NCI-H1417 treated with DMSO at 0.1 percent for 48 hours (cell line): ENCODE results near the gene EXO5.
A peak's percentile ranks its signal among the peaks of the same experiment; 100 is the strongest.
"Not testable (repeated sequence)": the region's sequence is repeated elsewhere in the genome, so short reads cannot be mapped to it uniquely, and the experiment has no call there.

ENCODE experiments used
- DNase-seq: peaks from one replicate; lab custom pipeline; 2025; lab: John Stamatoyannopoulos, UW

EXO5 gene, protein sequence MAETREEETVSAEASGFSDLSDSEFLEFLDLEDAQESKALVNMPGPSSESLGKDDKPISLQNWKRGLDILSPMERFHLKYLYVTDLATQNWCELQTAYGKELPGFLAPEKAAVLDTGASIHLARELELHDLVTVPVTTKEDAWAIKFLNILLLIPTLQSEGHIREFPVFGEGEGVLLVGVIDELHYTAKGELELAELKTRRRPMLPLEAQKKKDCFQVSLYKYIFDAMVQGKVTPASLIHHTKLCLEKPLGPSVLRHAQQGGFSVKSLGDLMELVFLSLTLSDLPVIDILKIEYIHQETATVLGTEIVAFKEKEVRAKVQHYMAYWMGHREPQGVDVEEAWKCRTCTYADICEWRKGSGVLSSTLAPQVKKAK

DNA sequence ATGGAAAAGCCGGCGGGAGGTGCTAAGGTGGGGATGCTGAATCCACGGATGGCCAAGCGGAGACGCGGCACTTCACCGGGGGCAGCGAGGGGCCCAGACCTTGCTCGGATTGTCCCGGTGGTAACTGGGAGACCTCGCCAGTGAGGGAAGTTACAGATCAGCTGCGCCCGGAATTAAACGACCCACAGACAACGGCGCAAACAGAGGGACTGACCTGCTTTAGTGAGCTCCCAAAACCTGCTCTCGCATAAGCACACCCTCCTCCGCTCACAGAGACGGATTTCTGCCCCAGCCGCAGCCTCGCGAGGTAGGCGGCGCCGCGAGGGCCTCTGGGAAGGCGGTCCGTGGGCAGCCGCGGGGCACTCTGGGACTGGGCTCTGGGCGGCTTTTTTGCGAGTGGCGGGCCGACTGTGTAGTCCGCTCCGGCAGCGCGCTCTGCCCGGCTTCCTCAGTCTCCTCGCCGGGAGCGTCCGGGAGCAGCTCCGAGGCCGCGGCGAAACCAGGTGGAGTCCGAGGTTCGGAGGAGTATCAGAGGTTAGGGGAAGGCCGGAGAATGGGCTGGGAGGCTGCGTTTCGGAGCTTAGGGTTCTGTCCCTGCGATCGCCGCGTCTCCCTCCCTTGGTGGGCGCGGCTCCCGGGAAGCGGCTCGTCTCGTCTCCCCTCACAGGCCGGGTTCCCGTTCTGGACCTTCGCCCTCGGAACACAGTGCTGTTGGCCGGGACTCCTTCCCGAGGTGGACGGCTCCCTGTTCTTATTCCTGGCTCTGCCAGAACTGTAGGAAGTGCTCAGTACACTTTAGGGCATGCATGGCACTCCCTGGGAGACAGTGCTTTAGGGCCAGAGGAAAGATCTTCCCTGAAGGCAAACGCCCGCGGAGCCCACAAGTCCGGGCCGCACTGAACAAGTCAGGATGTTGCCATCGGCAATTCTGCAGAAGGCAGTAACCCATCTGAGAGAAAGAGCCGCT, at the start of gene EXO5:
TSS of gene EXO5 (plus strand) at position 393 of the 967 bp plus-strand sequence. CDS start 5,778 bp downstream, outside the sequence.
- peak; percentile 30 for DNase-seq

DNA sequence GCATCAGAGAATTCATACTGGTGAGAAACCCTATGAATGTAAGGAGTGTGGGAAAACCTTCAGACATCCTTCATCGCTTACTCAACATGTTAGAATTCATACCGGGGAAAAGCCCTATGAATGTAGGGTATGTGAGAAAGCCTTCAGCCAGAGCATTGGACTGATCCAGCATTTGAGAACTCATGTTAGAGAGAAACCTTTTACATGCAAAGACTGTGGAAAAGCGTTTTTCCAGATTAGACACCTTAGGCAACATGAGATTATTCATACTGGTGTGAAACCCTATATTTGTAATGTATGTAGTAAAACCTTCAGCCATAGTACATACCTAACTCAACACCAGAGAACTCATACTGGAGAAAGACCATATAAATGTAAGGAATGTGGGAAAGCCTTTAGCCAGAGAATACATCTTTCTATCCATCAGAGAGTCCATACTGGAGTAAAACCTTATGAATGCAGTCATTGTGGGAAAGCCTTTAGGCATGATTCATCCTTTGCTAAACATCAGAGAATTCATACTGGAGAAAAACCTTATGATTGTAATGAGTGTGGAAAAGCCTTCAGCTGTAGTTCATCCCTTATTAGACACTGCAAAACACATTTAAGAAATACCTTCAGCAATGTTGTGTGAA, 45.5 kb upstream of the EXO5 start:
- DNase-seq: no peak

DNA sequence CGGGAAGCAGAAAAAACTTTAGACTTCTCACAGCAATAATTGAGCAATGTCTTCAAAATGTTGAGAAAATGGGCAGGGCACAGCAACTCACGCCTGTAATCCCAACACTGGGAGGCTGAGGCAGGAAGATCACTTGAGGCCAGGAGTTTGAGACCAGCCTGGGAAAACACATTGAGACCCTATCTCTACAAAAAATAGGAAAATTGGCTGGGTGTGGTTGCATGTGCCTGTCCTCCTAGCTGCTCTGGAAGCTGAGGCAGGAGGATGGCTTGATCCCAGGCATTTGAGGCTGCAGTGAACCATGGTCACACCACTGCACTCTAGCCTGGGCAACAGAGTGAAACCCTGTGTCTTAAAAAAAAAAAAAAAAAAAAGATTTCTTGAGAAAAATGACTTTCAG, 39.2 kb upstream of the EXO5 start:
- no peak for DNase-seq

DNA sequence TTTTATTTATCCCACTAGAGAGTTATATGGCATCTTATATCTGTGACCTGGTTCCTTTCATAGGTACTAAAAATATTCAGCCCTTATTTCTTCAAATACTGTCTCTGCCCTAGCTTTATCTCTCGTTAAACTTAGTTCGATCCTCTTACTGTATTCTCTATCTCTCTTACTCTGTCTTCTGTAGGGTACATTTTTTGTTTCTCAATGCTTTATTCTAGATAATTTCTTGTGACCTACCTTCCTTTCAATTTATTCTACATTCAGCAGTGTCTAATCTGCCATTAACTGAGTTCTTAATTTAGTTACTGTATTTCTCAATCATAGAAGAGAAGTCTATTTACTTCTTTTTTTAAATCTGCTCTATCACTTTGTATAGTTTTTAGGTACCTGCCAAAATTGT, 33.3 kb upstream of the EXO5 start:
- no peak for DNase-seq

DNA sequence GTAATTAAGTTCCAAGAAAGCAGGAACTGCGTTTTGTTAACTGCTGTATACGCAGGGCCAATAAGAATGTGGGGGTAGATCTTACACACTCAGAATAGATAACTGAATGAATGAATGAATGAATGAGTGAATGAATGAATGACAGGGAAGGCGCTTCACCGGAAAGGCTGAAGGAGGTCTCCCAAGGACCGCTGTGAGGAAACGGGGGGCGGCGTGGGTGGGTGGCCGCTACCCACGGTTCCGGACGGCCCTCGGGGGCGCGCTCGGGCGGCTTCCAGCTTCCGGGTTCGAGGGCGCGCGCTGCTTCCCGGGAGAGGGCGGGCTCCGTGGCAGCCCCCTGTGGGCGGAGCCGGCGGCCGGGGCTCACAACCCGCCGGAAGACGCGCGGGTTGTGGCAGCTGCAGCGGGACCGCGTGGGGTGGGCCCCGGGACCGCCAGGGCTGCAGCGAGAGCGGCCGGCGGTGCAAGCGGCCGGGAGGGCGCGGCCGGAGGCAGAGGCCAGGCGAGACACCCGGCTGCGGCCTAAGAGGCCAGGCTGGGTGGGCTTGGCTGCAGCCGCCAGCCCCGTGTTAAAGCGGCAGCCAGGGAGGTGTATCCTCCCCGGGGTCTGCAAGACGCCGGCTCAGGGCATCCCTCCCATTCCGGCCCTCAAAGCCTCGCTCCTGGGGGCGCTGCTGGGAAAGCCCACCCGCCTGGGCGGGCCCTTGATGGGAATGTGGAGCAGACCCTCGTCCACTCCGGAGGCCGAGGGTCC, 31.5 kb upstream of the EXO5 start, which contains the start of gene ZFP69:
TSS of gene ZFP69 (plus strand) at position 367 of the 754 bp plus-strand sequence. CDS start 2,072 bp downstream, outside the sequence.
- peak; percentile 13 for DNase-seq

DNA sequence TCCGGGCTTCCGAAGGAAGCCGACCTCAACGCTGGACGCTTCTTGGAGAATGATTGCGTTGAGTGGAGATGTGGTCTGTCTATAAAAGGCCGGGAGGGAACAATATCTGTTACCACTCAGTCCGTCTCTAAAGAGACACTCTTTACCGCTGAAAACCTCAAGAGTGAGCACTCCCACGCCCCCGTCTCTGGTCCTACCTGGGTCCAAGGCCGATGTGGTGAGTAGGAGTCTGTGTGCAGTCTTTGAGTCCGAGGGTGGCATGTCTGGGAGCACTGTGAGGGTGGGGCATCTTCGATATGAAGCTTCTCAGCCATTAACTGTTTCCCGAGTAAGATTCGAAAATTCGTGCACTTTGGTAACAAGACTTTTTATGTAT, 30.9 kb upstream of the EXO5 start:
- no peak for DNase-seq

DNA sequence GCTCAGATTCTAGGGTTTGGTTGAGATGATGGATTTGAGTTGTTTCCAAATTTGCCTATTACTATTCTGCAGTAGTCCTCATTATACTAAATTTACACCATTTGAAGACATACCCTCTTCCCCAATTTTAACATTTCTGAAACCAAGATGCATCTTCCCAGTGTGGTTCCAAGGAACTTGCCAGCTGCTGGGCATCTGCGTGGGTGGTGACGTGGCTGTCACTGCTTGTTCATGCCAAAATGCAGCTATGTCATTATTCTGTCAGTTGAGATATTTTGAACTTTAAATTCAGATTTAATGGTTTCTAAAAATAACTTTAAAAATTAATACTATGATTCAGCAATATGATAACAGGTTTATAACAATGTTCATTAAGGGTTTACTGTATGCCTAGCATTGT, 30.3 kb upstream of the EXO5 start:
- DNase-seq: no peak

DNA sequence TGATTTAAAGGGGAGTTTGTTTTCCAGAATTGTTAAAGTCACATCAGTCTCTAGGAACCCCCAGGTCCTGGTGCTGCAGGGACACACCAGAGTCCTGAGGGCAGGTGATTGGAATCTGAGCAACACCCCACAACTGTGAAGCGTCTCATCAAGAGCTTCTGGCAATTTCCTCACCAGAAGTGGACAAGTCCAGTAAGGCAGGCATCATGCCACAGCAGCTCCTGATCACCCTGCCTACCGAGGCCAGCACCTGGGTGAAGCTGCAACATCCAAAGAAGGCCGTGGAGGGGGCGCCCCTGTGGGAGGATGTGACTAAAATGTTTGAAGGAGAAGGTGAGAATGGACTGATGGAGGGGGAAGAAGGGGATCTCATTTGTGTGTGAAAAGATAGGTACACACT, 29.4 kb upstream of the EXO5 start:
- DNase-seq: no peak

DNA sequence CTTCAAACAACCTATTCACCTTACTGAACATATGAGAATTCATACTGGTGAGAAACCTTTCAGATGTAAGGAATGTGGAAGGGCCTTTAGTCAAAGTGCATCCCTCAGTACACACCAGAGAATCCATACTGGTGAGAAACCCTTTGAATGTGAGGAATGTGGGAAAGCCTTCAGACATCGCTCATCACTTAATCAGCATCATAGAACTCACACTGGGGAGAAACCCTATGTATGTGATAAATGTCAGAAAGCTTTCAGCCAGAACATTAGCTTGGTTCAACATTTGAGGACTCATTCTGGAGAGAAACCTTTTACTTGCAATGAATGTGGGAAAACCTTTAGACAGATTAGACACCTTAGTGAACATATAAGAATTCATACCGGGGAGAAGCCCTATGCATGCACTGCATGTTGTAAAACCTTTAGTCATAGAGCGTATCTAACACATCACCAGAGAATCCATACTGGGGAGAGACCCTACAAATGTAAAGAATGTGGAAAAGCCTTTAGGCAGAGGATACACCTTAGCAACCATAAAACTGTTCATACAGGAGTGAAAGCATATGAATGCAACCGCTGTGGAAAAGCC, 13.2 kb upstream of the EXO5 start:
- DNase-seq: no peak

DNA sequence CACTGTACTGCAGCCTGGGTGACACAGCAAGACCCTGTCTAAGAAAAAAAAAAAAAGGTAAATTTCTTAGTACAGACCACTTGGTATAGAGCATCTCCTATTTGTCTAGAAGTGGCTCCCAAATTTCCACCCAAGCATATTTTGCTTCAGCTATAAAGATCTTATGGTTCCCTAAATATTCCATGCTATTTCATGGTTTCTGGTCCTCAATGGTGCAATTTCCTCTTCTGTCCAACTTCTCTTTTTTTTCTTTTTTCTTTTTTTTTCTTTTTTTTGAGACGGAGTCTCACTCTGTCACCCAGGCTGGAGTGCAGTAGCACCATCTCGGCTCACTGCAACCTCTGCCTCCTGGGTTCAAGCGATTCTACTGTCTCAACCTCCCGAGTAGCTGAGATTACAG, 5.9 kb upstream of the EXO5 start:
- not testable (repeated sequence) for DNase-seq

DNA sequence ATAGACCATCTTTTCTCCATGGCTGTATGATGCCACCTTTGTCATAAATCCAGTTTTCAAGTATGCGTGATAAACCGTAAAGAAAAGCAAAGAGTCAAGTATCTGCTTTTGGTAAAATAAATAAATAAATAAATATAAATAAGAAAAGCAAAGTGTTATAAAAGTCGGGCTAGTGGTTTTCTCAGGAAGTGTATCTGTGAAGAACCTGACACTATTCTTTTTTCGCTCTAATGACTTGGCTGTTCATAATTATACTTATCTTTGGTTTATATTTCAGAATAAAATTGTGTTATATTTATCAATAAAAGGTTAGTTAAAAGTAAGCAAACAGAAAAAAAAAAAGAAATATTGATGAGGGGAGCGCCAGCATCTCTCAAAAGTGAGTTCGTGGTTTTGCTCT, 594 bp upstream of the EXO5 start:
- DNase-seq: no peak

DNA sequence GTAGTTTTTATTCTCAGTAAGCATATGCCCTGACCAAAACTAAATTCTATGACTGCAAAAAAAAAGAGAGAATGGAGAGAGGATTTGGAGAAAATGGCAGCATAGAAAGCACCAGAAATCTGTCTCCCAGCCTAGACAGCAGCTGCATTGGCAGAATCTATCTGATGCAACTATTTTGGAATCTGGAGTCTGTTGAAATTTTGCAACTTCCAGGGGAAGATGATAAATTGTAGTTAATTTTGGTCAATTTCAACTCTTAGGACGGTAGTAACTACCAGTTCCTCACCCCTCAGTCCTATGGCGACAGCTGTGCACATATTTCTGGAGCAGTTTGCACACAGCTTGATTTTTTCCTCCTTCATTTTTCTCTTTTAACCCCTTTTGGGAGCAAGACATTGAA, 10.9 kb downstream of the EXO5 start:
- no peak for DNase-seq

DNA sequence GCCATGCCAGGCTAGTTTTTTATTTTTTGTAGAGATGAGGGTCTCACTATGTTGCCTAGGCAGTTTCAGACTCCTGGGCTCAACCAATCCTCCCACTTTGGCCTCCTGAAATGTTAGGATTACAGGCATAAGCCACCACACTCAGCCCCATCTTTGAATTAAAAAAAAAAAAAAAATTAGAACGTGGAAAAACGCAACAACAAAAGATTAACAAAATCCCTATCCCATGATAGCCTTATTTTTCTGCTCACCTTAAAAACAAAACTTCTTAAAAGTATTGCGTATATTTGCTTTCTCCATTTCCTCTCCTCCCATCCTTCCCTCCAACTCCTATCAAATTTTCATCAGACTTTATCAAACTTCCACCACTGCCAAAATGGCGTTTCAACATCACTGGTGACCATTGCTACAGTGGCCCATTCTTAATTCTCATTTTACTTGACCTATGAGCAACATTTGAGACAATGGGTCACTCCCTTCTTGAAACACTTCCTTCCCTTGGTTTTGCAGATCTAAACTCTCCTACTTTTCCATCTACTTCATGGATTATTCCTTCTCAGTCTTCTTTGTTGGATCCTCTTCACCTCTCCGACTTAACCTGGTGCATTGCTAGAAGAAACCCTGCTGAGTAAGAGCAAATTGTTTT, 22.3 kb downstream of the EXO5 start:
- DNase-seq: no peak

DNA sequence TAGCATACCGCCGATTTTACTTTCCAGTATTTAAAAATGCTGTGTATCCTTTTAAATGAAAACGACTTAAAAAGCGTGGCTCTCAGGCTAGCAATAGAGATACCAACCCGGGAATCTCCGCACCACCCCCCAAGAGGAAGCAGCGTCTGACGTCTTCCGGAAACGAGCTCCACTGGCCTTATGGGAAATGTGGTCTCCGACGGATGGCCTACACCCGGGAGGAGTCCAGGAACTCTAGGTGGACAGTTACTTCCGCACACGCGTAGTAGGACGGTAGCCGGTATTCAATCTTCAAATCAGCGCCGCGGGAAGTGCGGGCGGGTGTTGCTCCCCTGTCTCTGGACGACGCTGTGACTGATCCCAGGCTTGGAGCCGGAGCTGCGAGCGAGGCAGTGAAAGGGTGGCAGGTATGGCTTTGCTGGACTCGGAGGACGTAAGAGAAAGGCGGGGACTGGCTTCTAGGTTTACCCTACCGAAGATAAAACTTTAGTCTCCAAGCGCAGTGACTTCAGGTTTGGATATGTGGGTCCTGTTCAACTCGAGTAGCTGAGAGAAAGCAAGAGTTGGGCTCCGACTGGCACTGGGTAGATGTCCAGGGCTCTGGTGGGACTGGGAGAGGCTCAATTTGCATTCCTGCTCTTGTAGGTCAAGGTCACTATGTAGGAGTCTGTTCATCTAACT, 23.0 kb downstream of the EXO5 start, which contains the start of gene ZNF684:
TSS of gene ZNF684 (plus strand) at position 257 of the 681 bp plus-strand sequence. CDS start 1,530 bp downstream, outside the sequence.
- DNase-seq: peak; percentile 58

DNA sequence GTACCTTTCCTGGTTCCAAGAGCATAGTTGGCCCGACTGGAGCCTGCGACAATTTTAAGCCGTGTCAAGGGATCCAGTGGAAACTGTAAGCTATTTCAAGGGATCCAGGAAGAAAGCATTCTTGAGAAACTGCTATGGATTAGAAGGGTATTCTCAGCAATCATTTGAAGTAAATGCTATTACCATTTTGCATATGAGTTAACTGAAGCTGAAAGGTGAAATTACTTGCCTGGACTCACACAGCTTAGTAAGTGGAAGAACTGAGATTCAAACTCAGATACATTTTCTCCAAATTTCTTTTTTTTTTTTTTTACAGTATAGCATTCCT, 23.5 kb downstream of the EXO5 start:
- no peak for DNase-seq

DNA sequence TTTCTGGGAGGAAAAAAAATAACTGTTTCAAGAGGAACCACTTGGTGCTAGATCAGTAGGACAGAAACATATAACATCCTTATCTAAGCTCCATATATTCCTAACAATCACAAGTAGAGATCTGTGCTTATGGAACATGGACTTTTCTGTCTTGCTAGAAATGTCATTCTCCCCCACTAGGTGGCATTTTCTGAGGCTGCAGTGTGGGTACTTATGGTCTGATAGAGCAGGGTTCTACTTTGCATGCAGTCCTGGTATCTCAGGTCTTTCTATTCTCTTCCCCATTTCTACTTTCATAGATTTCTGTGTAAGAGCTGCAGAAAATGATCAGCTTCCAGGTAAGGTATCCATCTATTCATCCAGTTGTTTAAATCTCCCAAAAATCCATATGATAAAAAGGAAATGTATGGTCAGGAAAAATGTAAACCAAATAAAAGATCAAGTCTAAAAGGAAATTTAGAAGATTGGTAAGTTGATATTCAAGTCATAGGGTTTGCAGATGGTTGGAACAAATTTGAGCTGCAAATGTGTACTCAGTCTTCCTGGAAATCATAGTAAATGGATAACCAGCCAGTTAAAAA, 24.4 kb downstream of the EXO5 start:
- no peak for DNase-seq

DNA sequence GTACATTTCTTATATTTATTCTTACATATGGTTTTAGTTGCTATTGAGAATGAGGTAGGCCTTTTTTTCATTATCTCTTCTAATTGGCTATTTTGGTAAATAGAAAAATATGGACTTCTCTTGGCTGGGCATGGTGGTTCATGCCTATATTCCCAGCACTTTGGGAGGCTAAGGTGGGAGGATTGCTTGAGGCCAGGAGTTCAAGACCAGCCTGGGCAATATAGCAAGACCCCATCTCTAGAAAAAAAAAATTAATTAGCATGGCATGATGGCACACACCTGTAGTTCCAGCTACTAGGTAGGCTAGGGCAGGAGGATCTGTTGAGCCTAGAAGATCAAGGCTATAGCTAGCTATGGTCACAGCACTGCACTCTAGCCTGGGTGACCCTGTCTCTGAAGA, 26.0 kb downstream of the EXO5 start:
- no peak for DNase-seq

DNA sequence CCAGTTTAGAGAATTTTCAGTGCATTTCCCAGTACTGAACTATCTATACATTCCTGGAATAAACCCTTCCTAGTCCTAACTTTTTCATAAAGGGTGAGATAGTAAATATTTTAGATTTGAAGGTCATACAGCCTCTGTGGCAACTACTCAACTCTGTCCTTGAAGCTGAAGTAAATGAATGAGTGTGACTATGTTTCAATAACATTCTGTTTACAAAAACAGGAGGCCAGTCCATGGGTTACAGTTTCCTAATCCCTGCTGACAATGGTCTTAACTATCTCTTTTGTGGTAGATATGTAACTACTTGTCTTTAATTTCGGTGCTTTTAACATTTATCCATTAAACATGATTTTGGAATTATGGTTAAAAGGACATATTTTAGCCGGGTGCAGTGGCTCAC, 27.2 kb downstream of the EXO5 start:
- no peak for DNase-seq

DNA sequence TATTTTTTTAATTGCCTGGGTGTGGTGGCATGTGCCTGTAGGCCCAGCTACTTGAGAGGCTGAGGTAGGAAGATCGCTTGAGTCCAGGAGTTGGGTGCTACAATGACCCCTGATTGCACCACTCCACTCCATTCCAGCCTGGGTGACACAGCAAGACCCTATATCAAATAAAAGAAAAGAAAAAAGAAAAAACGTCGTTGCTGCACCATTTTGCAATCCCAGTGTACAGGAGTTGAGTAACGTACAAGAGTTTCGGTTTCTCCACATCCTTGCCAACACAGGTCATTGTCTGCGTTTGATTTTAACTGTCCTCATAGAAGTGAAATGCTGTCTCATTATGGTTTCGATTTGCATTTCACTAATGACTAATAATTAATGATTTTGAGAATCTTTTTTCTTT, 30.8 kb downstream of the EXO5 start:
- no peak for DNase-seq

DNA sequence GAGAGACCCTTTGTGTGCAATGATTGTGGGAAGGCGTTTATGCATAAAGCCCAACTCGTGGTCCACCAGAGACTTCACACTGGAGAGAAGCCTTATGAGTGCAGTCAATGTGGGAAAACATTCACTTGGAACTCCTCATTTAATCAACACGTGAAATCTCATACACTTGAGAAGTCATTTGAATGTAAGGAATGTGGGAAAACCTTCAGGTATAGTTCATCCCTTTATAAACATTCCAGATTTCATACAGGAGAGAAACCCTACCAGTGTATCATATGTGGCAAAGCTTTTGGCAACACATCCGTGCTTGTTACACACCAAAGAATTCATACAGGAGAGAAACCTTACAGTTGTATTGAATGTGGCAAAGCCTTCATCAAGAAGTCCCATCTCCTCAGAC, 38.4 kb downstream of the EXO5 start:
- DNase-seq: no peak
